Esophagus muscularis mucosa (tissue), 4 donors: ENCODE data around the gene CEP250. TPM values are rescaled to one million over a fixed set of nuclear protein-coding genes. Genes with fewer than 3 reads are reported as not detected.

ENCODE experiments used
- DNase-seq: peaks from one replicate; pipeline ENCODE4 v3.0.0-alpha.2; 2017; ENCODE audit errors: extremely low spot score
- H3K27ac ChIP-seq, 4 donors: fragments of 200-600 bp; sonication (generic); replicated peaks in 1 of 4; 1 replicate in 3 of 4; 2 replicates in 1 of 4; pipeline ENCODE4 v1.5.1; 2016 to 2019; ENCODE audit warnings: mild to moderate bottlenecking in 1 of 4
- H3K27me3 ChIP-seq, 4 donors: fragments of 200-600 bp; sonication (generic); one replicate each; pipeline versions ENCODE4 v1.5.1 to v1.6.0; 2016 to 2019
- H3K36me3 ChIP-seq, 4 donors: fragments of 200-600 bp; sonication (generic); one replicate each; pipeline ENCODE4 v1.5.1; 2016 to 2019
- H3K4me1 ChIP-seq, 4 donors: fragments of 200-600 bp; sonication (generic); one replicate each; pipeline ENCODE4 v1.5.1; 2016 to 2019
- H3K4me3 ChIP-seq, 4 donors: fragments of 200-600 bp; sonication (generic); 1 replicate in 2 of 4; 2 replicates in 2 of 4; pipeline ENCODE4 v1.5.1; 2016 to 2019; ENCODE audit warnings: mild to moderate bottlenecking in 4 of 4, moderate library complexity in 1 of 4
- H3K9me3 ChIP-seq, 4 donors: fragments of 200-600 bp; sonication (generic); 1 replicate in 3 of 4; 2 replicates in 1 of 4; pipeline ENCODE4 v1.5.1; 2016 to 2019
- CTCF ChIP-seq, 3 experiments: fragments of 200-600 bp in 2 of 3; fragments of 450-650 bp in 1 of 3; sonication (generic) in 2 of 3; IDR thresholded peaks; one replicate each; pipeline ENCODE4 v1.5.1; 2017 to 2019; ENCODE audit warnings: antibody characterized with exemption in 3 of 3, mild to moderate bottlenecking in 2 of 3, moderate library complexity in 1 of 3
- EP300 ChIP-seq: sonication (generic); formaldehyde crosslinking; IDR thresholded peaks from one replicate; pipeline ENCODE4 v1.6.1; 2017; ENCODE audit warnings: antibody characterized with exemption
- POLR2A ChIP-seq: fragments of 450-650 bp; IDR thresholded peaks from one replicate; pipeline ENCODE4 v1.6.1; 2017; ENCODE audit warnings: antibody characterized with exemption, moderate library complexity, mild to moderate bottlenecking, low read depth
- POLR2AphosphoS5 ChIP-seq, 2 donors: sonication (generic); formaldehyde crosslinking; IDR thresholded peaks; one replicate each; pipeline ENCODE4 v1.6.1; 2017; ENCODE audit warnings: antibody characterized with exemption in 2 of 2
- WGBS: methylation state at CpG from one replicate; pipeline ENCODE4 v1.1.5; 2018; 5-methylcytosine and 5-hydroxymethylcytosine counted together
- intact Hi-C: fragments of 100-400 bp; cut with DNase I; formaldehyde crosslinking; loops from one replicate; pipeline ENCODE4 v1.15.1; 2023
- total RNA-seq, 4 donors: library from RNA; depleted of rRNA; stranded (reverse); fragments of >200 nt; gene quantifications; one replicate each; pipeline versions ENCODE4 v1.1.0 to v1.2.1, GENCODE V29; 2016

Gene CEP250
- total RNA-seq, 4 donors from 2014 or later = 17.7 to 35.8 (median 23.7) TPM

- DNase-seq = no peak
- no peaks in the 10 kb centered on the region for H3K9me3 ChIP-seq
- peaks cover 0 to 91% (median 74%) of the 10 kb centered on the region in 4 donors for H3K36me3 ChIP-seq
- no peaks in the 10 kb centered on the region for H3K27me3 ChIP-seq
- no peak overlapping the region for H3K4me3 ChIP-seq
- intact Hi-C loops = no loop called here
- no peak for TF ChIP-seq EP300
- peak in 1 of 2 donors; percentile 19 for TF ChIP-seq POLR2AphosphoS5 (IDR thresholded peaks at IDR 0.05)
- WGBS = 69% methylated on average over 5 of the region's 6 CpGs
- peaks cover 0 to 24% (median 17%) of the 10 kb centered on the region in 4 donors for H3K4me1 ChIP-seq
- H3K27ac ChIP-seq = no peak overlapping the region
Measured at GRCh38 chr20:35465976-35466375, 10.6 kb downstream of the CEP250 start.

DNA sequence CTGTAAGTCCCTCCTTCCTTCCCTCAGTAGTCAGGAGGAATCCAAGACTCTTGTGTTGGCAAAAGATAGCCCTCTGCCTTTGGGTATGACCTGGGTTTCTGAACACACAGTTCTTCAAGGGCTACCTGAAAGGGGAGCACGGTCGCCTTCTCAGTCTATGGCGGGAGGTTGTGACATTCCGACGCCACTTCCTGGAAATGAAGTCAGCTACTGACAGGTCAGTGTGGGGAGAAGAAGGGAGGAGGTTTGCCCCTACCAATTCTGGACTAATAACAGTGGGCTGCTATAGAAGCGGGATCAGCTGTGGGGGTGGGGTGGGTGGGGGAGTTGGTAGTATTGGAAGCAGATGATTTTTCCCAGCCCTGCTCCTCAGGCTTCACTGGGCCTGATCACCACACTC, 11.5 kb downstream of the CEP250 start:
- DNase-seq = no peak
- Histone ChIP-seq H3K4me1 (peaks cover 0 to 24% (median 17%) of the 10 kb centered on the region in 4 donors), H3K36me3 (peaks cover 0 to 92% (median 72%) of the 10 kb centered on the region in 4 donors), H3K27me3 (no peaks in the 10 kb centered on the region), H3K27ac (peak overlapping the region in 2 of 4 donors; percentile 40), H3K9me3 (no peaks in the 10 kb centered on the region), H3K4me3 (no peak overlapping the region)
- TF ChIP-seq POLR2AphosphoS5 (IDR thresholded peaks at IDR 0.05) (no peak), EP300 (no peak), CTCF (IDR thresholded peaks at IDR 0.05) (no peak), POLR2A (no peak)
- WGBS = 100% methylated on average over 5 of the region's 6 CpGs
- intact Hi-C loops = no loop called here

GRCh38 chr20:35467339-35468224, 12.2 kb downstream of the CEP250 start:
- H3K36me3 ChIP-seq = peaks cover under 1 to 92% (median 72%) of the 10 kb centered on the region in 4 donors
- DNase-seq = no peak

DNA sequence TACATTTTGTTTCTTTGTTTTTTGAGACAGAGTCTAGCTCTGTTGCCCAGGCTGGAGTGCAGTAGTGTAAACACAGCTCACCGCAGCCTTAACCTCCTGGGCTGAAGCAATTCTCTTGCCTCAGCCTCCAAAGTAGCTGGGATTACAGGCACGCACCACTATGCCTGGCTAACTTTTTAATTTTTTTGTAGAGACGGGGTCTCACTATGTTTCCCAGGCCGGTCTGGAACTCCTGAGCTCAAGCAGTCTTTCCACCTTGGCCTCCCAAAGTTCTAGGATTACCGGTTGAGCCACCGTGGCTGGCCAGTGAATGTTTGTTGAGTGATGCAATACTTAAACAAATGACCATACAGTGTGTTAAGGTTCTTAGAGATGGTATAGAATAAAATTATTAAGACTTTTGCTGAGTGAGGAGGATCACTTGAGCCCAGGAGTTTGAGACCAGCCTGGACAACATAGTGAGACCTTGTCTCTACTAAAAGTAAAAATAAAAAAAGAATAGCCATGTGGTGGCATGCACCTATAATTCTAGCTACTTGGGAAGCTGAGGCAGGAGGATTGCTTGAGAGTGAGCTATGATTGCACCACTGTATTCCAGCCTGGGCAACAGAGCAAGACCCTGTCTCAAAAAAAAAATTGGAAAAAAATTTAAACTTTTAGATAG, 13.4 kb downstream of the CEP250 start:
- no peak for DNase-seq
- Histone ChIP-seq H3K9me3 (no peaks in the 10 kb centered on the region), H3K27ac (no peak overlapping the region), H3K27me3 (no peaks in the 10 kb centered on the region), H3K36me3 (peaks cover 12 to 96% (median 81%) of the 10 kb centered on the region in 4 donors), H3K4me1 (peaks cover 0 to 20% (median 14%) of the 10 kb centered on the region in 4 donors), H3K4me3 (no peak overlapping the region)
- no peak for TF ChIP-seq POLR2AphosphoS5 (IDR thresholded peaks at IDR 0.05)
- TF ChIP-seq POLR2A = no peak
- intact Hi-C loops = no loop called here
- 91% methylated on average over 5 of the region's 6 CpGs for WGBS

More at GRCh38 chr20:35467339-35468224, 12.2 kb downstream of the CEP250 start:
- Histone ChIP-seq H3K9me3 (no peaks in the 10 kb centered on the region), H3K4me1 (peaks cover 0 to 24% (median 17%) of the 10 kb centered on the region in 4 donors), H3K27me3 (no peaks in the 10 kb centered on the region), H3K4me3 (no peak overlapping the region), H3K27ac (peak overlapping the region in 2 of 4 donors; percentile 40)
- intact Hi-C loops = no loop called here
- WGBS = 65% methylated on average over 7 of the region's 9 CpGs
- no peak for TF ChIP-seq CTCF (IDR thresholded peaks at IDR 0.05)
- TF ChIP-seq POLR2A = no peak
- no peak for TF ChIP-seq EP300
- no peak for TF ChIP-seq POLR2AphosphoS5 (IDR thresholded peaks at IDR 0.05)

DNA sequence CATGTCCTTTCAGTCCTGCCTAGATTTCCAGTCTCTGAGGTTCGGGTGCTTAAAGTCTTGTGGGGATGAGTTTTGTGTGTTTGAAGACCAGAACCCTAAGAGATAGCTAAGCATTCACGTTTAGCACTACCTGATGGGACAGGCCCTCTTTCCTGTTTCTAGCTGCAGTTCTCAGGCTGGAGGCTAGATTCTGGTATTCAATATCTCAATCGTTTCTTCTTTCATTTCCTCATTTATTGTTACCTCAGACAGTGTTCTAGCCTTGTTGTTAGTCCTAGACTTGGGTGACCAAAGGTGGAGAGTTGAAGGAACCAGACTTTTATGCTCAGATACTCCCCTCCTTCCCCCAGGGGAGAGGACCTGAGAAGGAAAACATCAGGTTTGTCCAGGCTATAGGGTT, 16.8 kb downstream of the CEP250 start:
- H3K4me1 ChIP-seq = peaks cover 0 to 9% (median 6%) of the 10 kb centered on the region in 4 donors
- no peaks in the 10 kb centered on the region for H3K27me3 ChIP-seq
- no peak overlapping the region for H3K27ac ChIP-seq
- H3K9me3 ChIP-seq = no peaks in the 10 kb centered on the region
- WGBS = 90% methylated on average over 3 of the region's 3 CpGs
- no peak overlapping the region for H3K4me3 ChIP-seq
- intact Hi-C loops = no loop called here
- H3K36me3 ChIP-seq = peaks cover 31 to 99% (median 92%) of the 10 kb centered on the region in 4 donors
- no peak for TF ChIP-seq POLR2AphosphoS5 (IDR thresholded peaks at IDR 0.05)
- TF ChIP-seq EP300 = no peak
- no peak for TF ChIP-seq POLR2A
- TF ChIP-seq CTCF (IDR thresholded peaks at IDR 0.05) = no peak
- DNase-seq = no peak
